ENCODE measurements around the gene ADIPOR2. TPM values are rescaled to one million over a fixed set of nuclear protein-coding genes. Genes with fewer than 3 reads are reported as not detected.
"Not testable (repeated sequence)": the region's sequence is repeated elsewhere in the genome, so short reads cannot be mapped to it uniquely, and the experiment has no call there.

Gene ADIPOR2
- total RNA-seq, 2 experiments from 2014 or later = 24.7 to 51.1 TPM

GRCh38 chr12:1732914-1733313 is 42.0 kb downstream of the ADIPOR2 start:
- Histone ChIP-seq H3K9me3 (ENCODE audit: low read length) (no peaks in the 10 kb centered on the region), H3K9me2 (ENCODE audit: insufficient read depth, low read length) (no peaks in the 10 kb centered on the region), H3K36me3 (ENCODE audit: insufficient read depth, low read length) (peaks cover 13% of the 10 kb centered on the region), H2AFZ (ENCODE audit: low read length) (no peak overlapping the region), H4K20me1 (ENCODE audit: insufficient read depth, low read length) (0 out of 2 replicates have a peak, but pooled peaks cover 13% of the 10 kb centered on the region), H3K4me1 (ENCODE audit: insufficient read depth, low read length, poor library complexity, severe bottlenecking) (no peaks in the 10 kb centered on the region), H3K27ac (ENCODE audit: low read depth, low read length, poor library complexity, severe bottlenecking) (no peak overlapping the region), H3K79me2 (ENCODE audit: insufficient read depth, low read depth, low read length) (peaks cover 55% of the 10 kb centered on the region), H3K4me2 (ENCODE audit: low read length) (no peak overlapping the region), H3K4me3 (ENCODE audit: low read depth, low read length, poor library complexity, severe bottlenecking) (no peak overlapping the region)
- no TSS peak for BruUV-seq (replicated peaks)
- TF ChIP-seq CTCF (conservative IDR thresholded peaks at IDR 0.05; ENCODE audit: low read length) (no peak), EZH2phosphoT487 (IDR thresholded peaks at IDR 0.05; ENCODE audit: borderline replicate concordance, low read depth, low read length) (no peak)
- CTCF ChIA-PET (ENCODE audit: unreplicated experiment) = no interaction called here
- no peak for DNase-seq (ENCODE audit: low spot score)
- POLR2A ChIA-PET = no interaction called here
- intact Hi-C loops (cut with micrococcal nuclease; ENCODE audit: unreplicated experiment) = no loop called here

GRCh38 chr12:1733712-1734111 is 42.8 kb downstream of the ADIPOR2 start:
- H3K4me1 ChIP-seq (ENCODE audit: insufficient read depth, low read length, poor library complexity, severe bottlenecking); BruUV-seq (replicated peaks); DNase-seq (ENCODE audit: low spot score); H3K4me3 ChIP-seq (ENCODE audit: low read depth, low read length, poor library complexity, severe bottlenecking); H3K27ac ChIP-seq (ENCODE audit: low read depth, low read length, poor library complexity, severe bottlenecking); POLR2A ChIA-PET; H3K4me2 ChIP-seq (ENCODE audit: low read length); H3K9me3 ChIP-seq (ENCODE audit: low read length); intact Hi-C loops (cut with micrococcal nuclease; ENCODE audit: unreplicated experiment); CTCF ChIA-PET (ENCODE audit: unreplicated experiment); H3K9me2 ChIP-seq (ENCODE audit: insufficient read depth, low read length); H2AFZ ChIP-seq (ENCODE audit: low read length): not testable (repeated sequence)
- Histone ChIP-seq H3K36me3 (ENCODE audit: insufficient read depth, low read length) (peaks cover 13% of the 10 kb centered on the region), H3K79me2 (ENCODE audit: insufficient read depth, low read depth, low read length) (peaks cover 61% of the 10 kb centered on the region), H4K20me1 (ENCODE audit: insufficient read depth, low read length) (peaks cover 16% of the 10 kb centered on the region; the same call in 1 of the 2 replicates)

GRCh38 chr12:1737652-1738286 is 46.9 kb downstream of the ADIPOR2 start:
- peaks cover 16% of the 10 kb centered on the region for H3K4me1 ChIP-seq (ENCODE audit: insufficient read depth, low read length, poor library complexity, severe bottlenecking)

More at GRCh38 chr12:1737652-1738286, 46.9 kb downstream of the ADIPOR2 start:
- CTCF ChIA-PET (ENCODE audit: unreplicated experiment) = no interaction called here
- H3K9me2 ChIP-seq (ENCODE audit: insufficient read depth, low read length) = no peaks in the 10 kb centered on the region
- POLR2A ChIA-PET = interaction anchor here (1.2 kb wide), 1 partner anchor 15 kb away, joined by 3 read pairs; no protein-coding TSS in a partner anchor
- peaks cover 23% of the 10 kb centered on the region; the same call in 1 of the 2 replicates for H4K20me1 ChIP-seq (ENCODE audit: insufficient read depth, low read length)
- intact Hi-C loops (cut with micrococcal nuclease; ENCODE audit: unreplicated experiment) = no loop called here
- no peak for TF ChIP-seq EZH2phosphoT487 (IDR thresholded peaks at IDR 0.05; ENCODE audit: borderline replicate concordance, low read depth, low read length)
- TF ChIP-seq CTCF (conservative IDR thresholded peaks at IDR 0.05; ENCODE audit: low read length) = no peak
- peaks cover 65% of the 10 kb centered on the region for H3K79me2 ChIP-seq (ENCODE audit: insufficient read depth, low read depth, low read length)
- H3K27ac ChIP-seq (ENCODE audit: low read depth, low read length, poor library complexity, severe bottlenecking) = no peak overlapping the region
- no peak overlapping the region for H2AFZ ChIP-seq (ENCODE audit: low read length)
- H3K4me2 ChIP-seq (ENCODE audit: low read length) = no peak overlapping the region
- no TSS peak for BruUV-seq (replicated peaks)
- H3K9me3 ChIP-seq (ENCODE audit: low read length) = no peaks in the 10 kb centered on the region
- no peak overlapping the region for H3K4me3 ChIP-seq (ENCODE audit: low read depth, low read length, poor library complexity, severe bottlenecking)
- peaks cover 5% of the 10 kb centered on the region; the same call in 1 of the 2 replicates for H3K36me3 ChIP-seq (ENCODE audit: insufficient read depth, low read length)
- no peak for DNase-seq (ENCODE audit: low spot score)
